Measurements from ENCODE around the gene ANO7.

Gene ANO7

DNA sequence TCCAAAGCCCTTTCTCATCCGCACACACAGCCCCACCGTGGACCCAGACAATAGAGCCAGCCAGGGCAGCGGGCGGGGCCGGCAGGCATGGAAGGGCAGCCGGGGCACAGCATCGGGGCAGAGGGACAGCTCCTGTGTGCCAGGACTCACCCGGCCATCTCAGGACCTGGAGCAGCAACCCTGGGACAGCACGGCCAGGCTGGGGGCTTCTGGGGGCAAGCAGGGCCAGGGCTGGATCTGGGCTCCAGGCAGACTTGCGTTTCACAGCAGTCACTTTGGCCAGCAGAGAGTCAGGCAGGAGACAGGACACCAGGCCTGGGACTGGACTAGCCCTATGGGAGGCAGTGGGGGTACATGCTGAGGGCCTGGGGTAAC lies 15.5 kb downstream of the ANO7 start:
- H3K79me2 ChIP-seq = no peaks in the 10 kb centered on the region
- H3K27me3 ChIP-seq (ENCODE audit: control insufficient read depth, insufficient read depth, low read length) = no peaks in the 10 kb centered on the region
- no peak overlapping the region for H3K4me3 ChIP-seq (ENCODE audit: low read depth, low read length)
- no peaks in the 10 kb centered on the region for H3K9me3 ChIP-seq (ENCODE audit: control insufficient read depth, low read length)
- no peak overlapping the region for H3K4me2 ChIP-seq (ENCODE audit: low read length)
- no peak overlapping the region for H3K9ac ChIP-seq
- H3K4me1 ChIP-seq = no peaks in the 10 kb centered on the region
- H2AFZ ChIP-seq = no peak overlapping the region
- TF ChIP-seq, protein P1, sequence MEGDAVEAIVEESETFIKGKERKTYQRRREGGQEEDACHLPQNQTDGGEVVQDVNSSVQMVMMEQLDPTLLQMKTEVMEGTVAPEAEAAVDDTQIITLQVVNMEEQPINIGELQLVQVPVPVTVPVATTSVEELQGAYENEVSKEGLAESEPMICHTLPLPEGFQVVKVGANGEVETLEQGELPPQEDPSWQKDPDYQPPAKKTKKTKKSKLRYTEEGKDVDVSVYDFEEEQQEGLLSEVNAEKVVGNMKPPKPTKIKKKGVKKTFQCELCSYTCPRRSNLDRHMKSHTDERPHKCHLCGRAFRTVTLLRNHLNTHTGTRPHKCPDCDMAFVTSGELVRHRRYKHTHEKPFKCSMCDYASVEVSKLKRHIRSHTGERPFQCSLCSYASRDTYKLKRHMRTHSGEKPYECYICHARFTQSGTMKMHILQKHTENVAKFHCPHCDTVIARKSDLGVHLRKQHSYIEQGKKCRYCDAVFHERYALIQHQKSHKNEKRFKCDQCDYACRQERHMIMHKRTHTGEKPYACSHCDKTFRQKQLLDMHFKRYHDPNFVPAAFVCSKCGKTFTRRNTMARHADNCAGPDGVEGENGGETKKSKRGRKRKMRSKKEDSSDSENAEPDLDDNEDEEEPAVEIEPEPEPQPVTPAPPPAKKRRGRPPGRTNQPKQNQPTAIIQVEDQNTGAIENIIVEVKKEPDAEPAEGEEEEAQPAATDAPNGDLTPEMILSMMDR (IDR thresholded peaks at IDR 0.05) = no peak
- no peak overlapping the region for H3K27ac ChIP-seq
- no peaks in the 10 kb centered on the region for H3K36me3 ChIP-seq (ENCODE audit: control insufficient read depth, insufficient read depth, low read length)

DNA sequence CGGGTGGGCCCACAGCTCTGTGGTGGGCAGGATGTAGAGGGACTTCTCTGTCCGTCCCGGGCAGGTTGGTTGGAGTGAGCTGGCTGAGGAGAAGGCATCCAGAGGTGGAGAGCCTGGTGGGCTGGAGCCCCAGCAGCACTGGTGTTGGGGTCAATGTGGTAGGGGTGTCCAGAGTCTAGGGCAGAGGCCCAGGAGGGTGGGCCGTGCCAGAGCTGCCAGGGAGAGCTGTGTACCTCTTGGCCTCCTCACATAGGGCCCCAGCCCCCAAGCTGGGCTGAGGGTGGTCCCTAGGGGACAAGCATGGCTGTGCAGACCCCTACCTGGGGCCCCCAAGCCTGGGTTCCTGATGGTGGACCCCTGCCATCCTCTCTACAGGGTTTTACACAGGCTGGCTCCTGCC lies 16.0 kb downstream of the ANO7 start:
- H3K79me2 ChIP-seq = no peaks in the 10 kb centered on the region
- no peaks in the 10 kb centered on the region for H3K9me3 ChIP-seq (ENCODE audit: control insufficient read depth, low read length)
- H3K4me2 ChIP-seq (ENCODE audit: low read length) = no peak overlapping the region
- TF ChIP-seq, protein P1 (IDR thresholded peaks at IDR 0.05) = no peak
- H3K27me3 ChIP-seq (ENCODE audit: control insufficient read depth, insufficient read depth, low read length) = no peaks in the 10 kb centered on the region
- H2AFZ ChIP-seq = no peak overlapping the region
- H3K36me3 ChIP-seq (ENCODE audit: control insufficient read depth, insufficient read depth, low read length) = no peaks in the 10 kb centered on the region
- H3K27ac ChIP-seq = no peak overlapping the region
- H3K4me3 ChIP-seq (ENCODE audit: low read depth, low read length) = no peak overlapping the region
- no peak overlapping the region for H3K9ac ChIP-seq
- H3K4me1 ChIP-seq = no peaks in the 10 kb centered on the region

DNA sequence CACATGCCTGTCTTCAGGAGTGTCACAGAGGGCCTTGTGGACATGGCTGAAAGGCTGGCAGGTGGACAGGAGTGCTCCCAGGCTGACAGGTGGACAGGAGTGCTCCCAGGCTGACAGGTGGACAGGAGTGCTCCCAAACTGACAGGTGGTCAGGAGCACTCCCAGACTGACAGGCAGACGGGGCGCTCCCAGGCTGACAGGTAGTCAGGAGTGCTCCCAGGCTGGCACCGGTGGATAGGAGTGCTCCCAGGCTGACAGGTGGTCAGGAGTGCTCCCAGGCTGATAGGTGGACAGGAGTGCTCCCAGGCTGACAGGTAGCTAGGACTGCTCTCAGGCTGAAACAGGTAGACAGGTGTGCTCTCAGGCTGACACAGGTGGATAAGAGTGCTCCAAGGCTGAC lies 16.6 kb downstream of the ANO7 start:
- no peaks in the 10 kb centered on the region for H3K9me3 ChIP-seq (ENCODE audit: control insufficient read depth, low read length)
- TF ChIP-seq, protein P1 (IDR thresholded peaks at IDR 0.05) = no peak
- no peaks in the 10 kb centered on the region for H3K36me3 ChIP-seq (ENCODE audit: control insufficient read depth, insufficient read depth, low read length)
- H3K9ac ChIP-seq = no peak overlapping the region
- H3K4me2 ChIP-seq (ENCODE audit: low read length) = no peak overlapping the region
- H2AFZ ChIP-seq = no peak overlapping the region
- no peak overlapping the region for H3K27ac ChIP-seq
- no peaks in the 10 kb centered on the region for H3K79me2 ChIP-seq
- H3K4me3 ChIP-seq (ENCODE audit: low read depth, low read length) = no peak overlapping the region
- no peaks in the 10 kb centered on the region for H3K4me1 ChIP-seq
- H3K27me3 ChIP-seq (ENCODE audit: control insufficient read depth, insufficient read depth, low read length) = no peaks in the 10 kb centered on the region

DNA sequence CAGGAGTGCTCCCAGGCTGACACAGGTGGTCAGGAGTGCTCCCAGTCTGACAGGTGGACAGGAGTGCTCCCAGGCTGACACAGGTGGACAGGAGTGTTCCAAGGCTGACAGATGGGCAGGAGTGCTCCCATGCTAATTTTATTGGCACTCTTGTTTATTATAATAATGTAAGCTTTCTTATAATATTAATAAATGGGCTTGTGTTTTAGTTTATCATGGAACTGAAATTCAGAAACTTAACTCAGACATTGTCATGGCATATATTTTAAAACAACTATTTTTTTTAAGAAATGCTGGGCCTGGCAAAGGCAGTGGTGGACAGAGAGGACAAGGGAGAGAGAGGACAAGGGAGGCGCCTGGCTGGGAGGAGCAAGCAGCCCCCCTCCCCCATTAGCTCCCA lies 18.7 kb downstream of the ANO7 start:
- no peaks in the 10 kb centered on the region for H3K36me3 ChIP-seq (ENCODE audit: control insufficient read depth, insufficient read depth, low read length)
- H3K4me3 ChIP-seq (ENCODE audit: low read depth, low read length) = no peak overlapping the region
- H3K9me3 ChIP-seq (ENCODE audit: control insufficient read depth, low read length) = no peaks in the 10 kb centered on the region
- no peak overlapping the region for H3K9ac ChIP-seq
- no peak overlapping the region for H3K4me2 ChIP-seq (ENCODE audit: low read length)
- no peak overlapping the region for H2AFZ ChIP-seq
- H3K27ac ChIP-seq = no peak overlapping the region
- H3K27me3 ChIP-seq (ENCODE audit: control insufficient read depth, insufficient read depth, low read length) = no peaks in the 10 kb centered on the region
- no peaks in the 10 kb centered on the region for H3K4me1 ChIP-seq
- TF ChIP-seq, protein P1 (IDR thresholded peaks at IDR 0.05) = no peak
- H3K79me2 ChIP-seq = no peaks in the 10 kb centered on the region

DNA sequence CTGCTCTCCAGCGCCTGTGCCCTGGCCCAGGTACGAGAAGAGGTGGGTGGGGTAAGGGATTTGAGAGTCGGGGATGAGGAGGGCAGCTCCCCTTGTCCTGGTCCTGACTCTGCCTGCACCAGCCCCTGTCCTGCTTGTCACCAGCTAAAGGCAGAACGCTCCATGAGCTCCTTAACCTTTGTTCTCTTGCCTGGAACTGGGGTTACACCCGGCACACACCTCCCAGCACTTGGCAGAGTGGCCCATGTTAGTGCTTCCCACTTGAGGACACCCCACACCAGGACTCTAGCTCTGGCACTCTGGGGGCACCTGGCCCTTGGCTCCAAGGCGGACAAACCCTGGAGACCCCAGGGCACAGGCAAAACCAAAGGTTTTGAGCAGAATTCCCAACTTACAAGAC lies 19.2 kb downstream of the ANO7 start:
- no peak overlapping the region for H2AFZ ChIP-seq
- no peaks in the 10 kb centered on the region for H3K9me3 ChIP-seq (ENCODE audit: control insufficient read depth, low read length)
- H3K27me3 ChIP-seq (ENCODE audit: control insufficient read depth, insufficient read depth, low read length) = no peaks in the 10 kb centered on the region
- H3K36me3 ChIP-seq (ENCODE audit: control insufficient read depth, insufficient read depth, low read length) = no peaks in the 10 kb centered on the region
- no peak overlapping the region for H3K27ac ChIP-seq
- TF ChIP-seq, protein P1 (IDR thresholded peaks at IDR 0.05) = no peak
- H3K4me3 ChIP-seq (ENCODE audit: low read depth, low read length) = no peak overlapping the region
- H3K79me2 ChIP-seq = no peaks in the 10 kb centered on the region
- no peak overlapping the region for H3K4me2 ChIP-seq (ENCODE audit: low read length)
- no peak overlapping the region for H3K9ac ChIP-seq
- H3K4me1 ChIP-seq = no peaks in the 10 kb centered on the region

Measured in parathyroid adenoma (tissue), 2 donors.